ENCODE results near the gene SEMA3E.
"Not testable (repeated sequence)": the region's sequence is repeated elsewhere in the genome, so short reads cannot be mapped to it uniquely, and the experiment has no call there.

Gene SEMA3E

GRCh38 chr7:83648464-83649241 is at the start of gene SEMA3E:
SEMA3E (minus strand) TSS chr7:83649139.
- intact Hi-C loops (cut with DNase I) = no loop called here
- DNase-seq = peak in 11 of 42 donors; percentile 3 to 44 (median 12)

- intact Hi-C loops (cut with DNase I) = no loop called here
- no peak for DNase-seq
Measured at GRCh38 chr7:83697804-83698530, 49.0 kb upstream of the SEMA3E start.

- intact Hi-C loops (cut with DNase I) = no loop called here
- DNase-seq = no peak
Measured at GRCh38 chr7:83696101-83696500, 47.2 kb upstream of the SEMA3E start.

- intact Hi-C loops (cut with DNase I) = no loop called here
- no peak for DNase-seq
Measured at GRCh38 chr7:83695128-83695960, 46.4 kb upstream of the SEMA3E start.

GRCh38 chr7:83693256-83693655 is 44.3 kb upstream of the SEMA3E start:
- intact Hi-C loops (cut with DNase I) = no loop called here

GRCh38 chr7:83691095-83691494 is 42.2 kb upstream of the SEMA3E start:
- no peak for DNase-seq
- intact Hi-C loops (cut with DNase I) = no loop called here

More at GRCh38 chr7:83693256-83693655, 44.3 kb upstream of the SEMA3E start:
- no peak for DNase-seq

GRCh38 chr7:83689855-83690254 is 40.9 kb upstream of the SEMA3E start:
- intact Hi-C loops (cut with DNase I) = no loop called here
- no peak for DNase-seq

GRCh38 chr7:83686416-83686815 is 37.5 kb upstream of the SEMA3E start:
- intact Hi-C loops (cut with DNase I) = no loop called here
- no peak for DNase-seq

GRCh38 chr7:83684928-83685327 is 36.0 kb upstream of the SEMA3E start:
- DNase-seq = no peak
- intact Hi-C loops (cut with DNase I) = no loop called here

- intact Hi-C loops (cut with DNase I) = no loop called here
- no peak for DNase-seq
Measured at GRCh38 chr7:83681200-83681778, 32.4 kb upstream of the SEMA3E start.

- intact Hi-C loops (cut with DNase I) = no loop called here
- no peak for DNase-seq
Measured at GRCh38 chr7:83677180-83677866, 28.4 kb upstream of the SEMA3E start.

GRCh38 chr7:83673291-83673690 is 24.4 kb upstream of the SEMA3E start:
- DNase-seq; intact Hi-C loops (cut with DNase I): not testable (repeated sequence)

GRCh38 chr7:83672157-83672556 is 23.2 kb upstream of the SEMA3E start:
- intact Hi-C loops (cut with DNase I) = no loop called here

GRCh38 chr7:83663131-83663530 is 14.2 kb upstream of the SEMA3E start:
- intact Hi-C loops (cut with DNase I) = no loop called here
- DNase-seq = no peak

More at GRCh38 chr7:83672157-83672556, 23.2 kb upstream of the SEMA3E start:
- no peak for DNase-seq

- DNase-seq = no peak
- intact Hi-C loops (cut with DNase I) = loop anchor here (10.0 kb wide), 1 partner anchor 243 kb away; no protein-coding TSS in a partner anchor
Measured at GRCh38 chr7:83658126-83658525, 9.2 kb upstream of the SEMA3E start.

- intact Hi-C loops (cut with DNase I) = loop anchor here (10.0 kb wide), 1 partner anchor 241 kb away; no protein-coding TSS in a partner anchor
- peak in 30 of 42 donors; percentile 9 to 78 (median 40) for DNase-seq
Measured at GRCh38 chr7:83655951-83656556, 7.1 kb upstream of the SEMA3E start.

GRCh38 chr7:83652481-83652880 is 3.5 kb upstream of the SEMA3E start:
- intact Hi-C loops (cut with DNase I) = loop anchor here (10.0 kb wide), 1 partner anchor 238 kb away; no protein-coding TSS in a partner anchor
- DNase-seq = no peak

- intact Hi-C loops (cut with DNase I) = loop anchor here (10.0 kb wide), 1 partner anchor 235 kb away; no protein-coding TSS in a partner anchor
- no peak for DNase-seq
Measured at GRCh38 chr7:83649701-83650100, 762 bp upstream of the SEMA3E start.

All from head of caudate nucleus (tissue), 42 donors.